Frontal cortex (tissue), 4 donors: ENCODE data around the gene KCNJ4. TPM values are rescaled to one million over a fixed set of nuclear protein-coding genes. Genes with fewer than 3 reads are reported as not detected.
"Not testable (repeated sequence)": the region's sequence is repeated elsewhere in the genome, so short reads cannot be mapped to it uniquely, and the experiment has no call there.

Experiments used
- DNase-seq, 2 donors: peaks; one replicate each; pipeline ENCODE4 v3.0.0; 2012; ENCODE audit warnings: low spot score in 2 of 2
- FAIRE-seq: peaks from 2 replicates; lab custom pipeline; 2012; peaks lifted over from hg19 to GRCh38; lab: Jason Lieb, UNC
- total RNA-seq: library from RNA; depleted of rRNA; stranded (reverse); fragments of >200 nt; gene quantifications from one replicate; pipeline ENCODE4 v1.2.3, GENCODE V29; 2014
- donor health status: control.
- donor health status: control.
- donor health status: control.

The KCNJ4 gene
- total RNA-seq, 1 donor from 2014 or later, result 12.2 TPM

DNA sequence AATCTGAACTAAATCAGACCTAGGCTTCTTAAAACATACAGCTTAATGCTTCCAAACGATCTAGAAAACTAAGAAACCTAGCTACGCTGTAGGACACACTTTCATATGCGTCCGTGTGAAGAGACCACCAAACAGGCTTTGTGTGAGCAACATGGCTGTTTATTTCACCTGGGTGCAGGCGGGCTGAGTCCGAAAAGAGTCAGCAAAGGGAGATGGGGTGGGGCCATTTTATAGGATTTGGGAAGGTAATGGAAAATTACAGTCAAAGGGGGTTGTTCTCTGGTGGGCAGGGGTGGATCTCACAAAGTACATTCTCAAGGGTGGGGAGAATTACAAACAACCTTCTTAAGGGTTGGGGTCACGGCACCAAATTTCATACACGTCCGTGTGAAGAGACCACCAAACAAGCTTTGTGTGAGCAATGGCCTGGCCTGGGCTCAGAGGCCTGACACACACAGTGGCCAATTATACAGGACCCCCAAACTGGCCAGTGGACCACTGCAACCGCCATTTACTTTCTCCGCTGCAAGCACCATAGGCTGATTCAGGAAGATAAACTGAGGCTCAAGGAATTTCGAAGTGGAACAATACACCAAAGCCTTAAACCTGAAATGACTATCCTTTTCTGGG, 58.4 kb downstream of the KCNJ4 start:
- not testable (repeated sequence) for DNase-seq, FAIRE-seq

DNA sequence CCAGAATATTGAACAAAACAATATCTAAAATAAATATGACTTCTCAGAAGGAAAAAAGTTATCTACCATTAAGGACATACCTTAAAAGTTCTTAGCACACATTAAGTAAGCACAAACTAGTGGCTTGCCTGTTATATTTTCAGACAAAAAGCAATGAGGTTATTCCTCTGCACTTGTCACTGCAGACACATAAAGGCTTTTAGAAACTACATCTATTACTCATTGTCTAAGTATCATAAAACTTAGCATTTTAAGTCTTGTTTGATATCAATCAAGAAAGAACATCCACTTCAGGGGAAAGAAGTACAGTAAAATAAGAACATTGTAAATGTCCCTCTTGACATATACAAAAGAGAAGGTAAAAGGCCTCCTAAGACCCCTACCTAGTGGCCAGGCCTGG, 59.1 kb downstream of the KCNJ4 start:
- DNase-seq, FAIRE-seq: not testable (repeated sequence)

DNA sequence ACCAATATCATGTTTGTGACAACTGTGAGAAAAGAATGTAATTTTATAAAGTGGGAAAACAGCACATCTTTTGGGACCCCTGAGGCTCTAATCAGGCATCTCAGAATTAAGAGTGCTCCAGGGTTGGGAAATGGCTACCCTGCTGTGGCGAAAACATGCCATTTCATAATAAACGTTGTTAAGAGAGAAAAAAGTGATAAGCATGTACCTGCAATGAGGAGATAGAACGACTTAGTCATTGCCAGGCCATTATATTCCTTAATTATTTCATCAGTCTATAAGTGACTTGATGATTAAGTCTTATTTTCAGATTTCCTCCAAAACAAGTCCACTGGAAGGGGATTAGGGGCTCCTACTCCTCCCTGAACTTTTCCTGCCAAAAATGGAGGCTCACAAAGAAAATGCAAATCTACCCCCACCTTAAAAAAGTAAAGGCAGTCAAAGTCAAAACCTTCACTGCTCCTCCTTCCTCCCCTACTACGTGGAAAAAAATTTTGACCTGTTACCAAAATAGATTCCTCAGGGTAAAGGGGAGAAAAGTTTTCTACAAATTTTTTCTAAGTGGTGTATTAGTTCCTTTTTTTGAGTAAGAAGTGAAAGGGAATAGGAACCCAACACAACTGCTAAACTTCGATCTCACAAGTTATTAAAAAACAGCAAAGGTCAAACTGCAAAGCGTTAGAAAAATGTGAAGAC, 59.9 kb downstream of the KCNJ4 start:
- FAIRE-seq, DNase-seq: not testable (repeated sequence)

DNA sequence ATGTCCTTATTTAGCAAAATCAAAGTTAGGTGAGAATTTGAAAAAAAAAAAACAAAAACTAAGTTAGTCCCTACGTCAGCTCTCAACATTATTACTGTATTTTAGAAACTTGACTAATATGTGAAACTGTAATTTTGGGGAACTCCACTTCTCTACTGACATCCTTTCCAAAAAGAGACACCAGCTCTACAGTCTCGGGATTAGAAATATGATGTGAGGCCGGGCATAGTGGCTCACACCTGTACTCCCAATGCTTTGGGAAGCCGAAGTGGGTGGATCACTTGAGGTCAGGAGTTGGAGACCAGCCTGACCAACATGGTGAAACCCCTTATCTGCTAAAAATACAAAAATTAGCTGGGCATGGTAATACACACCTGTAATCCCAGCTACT, 65.6 kb downstream of the KCNJ4 start:
- FAIRE-seq, DNase-seq: not testable (repeated sequence)

DNA sequence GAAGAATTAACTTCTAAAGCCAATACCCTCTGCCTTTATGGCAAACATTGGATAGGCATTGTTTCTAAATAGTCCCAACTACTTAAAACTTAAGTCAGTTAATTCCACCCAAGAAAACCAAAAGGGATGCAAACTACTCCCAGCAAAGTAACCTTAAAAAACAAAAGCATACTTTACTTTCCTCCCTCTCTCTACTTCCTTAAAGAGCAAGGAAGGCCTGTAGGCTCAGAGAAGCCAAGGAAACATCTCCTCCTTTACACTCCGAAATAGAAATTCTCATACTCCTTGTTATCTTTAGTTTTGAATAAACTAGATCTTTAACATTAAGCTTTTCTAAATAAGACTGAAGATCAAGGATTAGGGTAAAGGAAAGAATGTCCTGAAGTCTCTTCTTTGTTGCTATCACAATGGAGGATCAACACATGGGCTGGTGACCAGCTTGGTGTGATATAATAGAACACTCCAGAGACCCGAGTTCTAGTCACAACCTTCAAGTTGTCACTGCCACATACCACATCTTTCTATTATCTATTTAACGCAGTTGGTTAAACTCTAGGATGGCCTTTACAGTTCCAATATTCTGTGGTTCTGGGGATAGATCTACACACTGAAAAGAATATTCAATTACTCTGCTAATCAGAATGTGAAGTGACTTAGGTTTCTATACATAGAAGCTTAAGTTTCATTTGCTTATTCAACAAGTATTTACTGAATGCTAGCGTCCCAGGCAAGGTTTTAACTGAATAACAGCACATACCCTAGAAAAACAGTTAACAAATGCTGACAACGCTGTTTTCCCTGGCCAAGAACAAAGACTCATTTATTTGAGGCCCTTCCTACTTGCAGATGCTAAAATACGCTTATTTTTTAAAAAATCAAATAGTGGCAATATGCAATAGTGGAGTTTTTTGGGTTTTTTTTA, 66.2 kb downstream of the KCNJ4 start:
- not testable (repeated sequence) for FAIRE-seq

DNA sequence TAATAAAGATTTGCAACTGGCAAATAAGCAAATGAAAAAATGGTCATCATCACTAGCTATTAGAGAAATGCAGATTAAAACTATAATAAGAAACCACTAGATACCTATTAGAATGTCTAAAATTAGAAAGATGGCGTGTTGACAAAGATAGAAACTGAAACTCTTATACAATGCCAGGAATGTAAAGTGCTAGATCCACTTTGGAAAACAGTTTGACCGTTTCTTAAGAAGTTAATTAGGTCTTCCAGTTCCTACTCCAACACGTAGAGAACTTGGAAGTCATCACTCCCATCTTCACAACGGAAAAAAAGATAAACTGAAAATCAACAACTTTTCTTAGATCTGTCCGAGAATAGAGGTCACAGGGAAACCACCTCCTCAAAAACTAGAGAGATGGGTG, 68.1 kb downstream of the KCNJ4 start:
- not testable (repeated sequence) for DNase-seq, FAIRE-seq

More for the DNA sequence above, 66.2 kb downstream of the KCNJ4 start:
- not testable (repeated sequence) for DNase-seq

DNA sequence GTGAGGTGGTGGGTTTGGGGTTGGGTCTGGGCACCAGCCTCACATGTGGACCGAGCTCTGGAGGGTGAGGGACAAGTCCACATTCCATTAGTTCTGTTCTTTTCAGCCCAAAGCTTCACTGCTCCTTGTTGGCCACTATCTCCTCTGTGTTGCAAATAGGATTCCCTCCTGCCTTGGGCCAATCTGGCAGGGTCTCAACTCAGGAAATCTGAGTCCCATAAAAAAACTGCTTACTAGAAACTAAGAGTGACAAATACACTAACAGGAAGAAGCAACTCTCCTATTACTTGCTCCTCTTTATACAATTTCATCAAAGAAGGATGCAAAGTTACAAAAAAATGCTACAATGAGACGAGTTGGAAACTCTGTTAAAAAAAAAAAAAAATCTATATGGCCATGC, 71.6 kb downstream of the KCNJ4 start:
- FAIRE-seq, result no peak

DNA sequence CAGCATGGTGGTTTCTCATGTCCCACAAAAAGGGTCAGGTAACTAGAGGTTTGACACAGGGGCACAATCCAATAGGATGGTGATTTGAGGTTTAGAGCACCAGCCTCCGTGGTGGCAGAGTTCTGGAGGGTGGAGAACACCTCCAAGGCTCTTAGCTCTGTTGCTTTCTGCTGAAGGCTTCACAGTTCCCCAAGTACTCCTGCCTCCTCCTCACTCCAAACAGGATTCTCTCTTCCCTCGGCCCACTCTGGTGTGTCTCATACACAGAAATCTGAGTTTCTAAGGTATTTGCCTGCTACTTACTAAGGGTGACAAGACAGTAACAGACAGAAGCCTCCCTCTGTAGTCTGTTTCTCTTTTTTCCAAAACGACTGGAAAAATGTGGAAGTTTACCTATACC, 73.6 kb downstream of the KCNJ4 start:
- DNase-seq, FAIRE-seq: not testable (repeated sequence)

More for the DNA sequence above, 71.6 kb downstream of the KCNJ4 start:
- DNase-seq, result no peak

Other genes with a start within 250 kb of the KCNJ4 start
- gene TMEM184B, start 182.2 kb downstream of the KCNJ4 start, total RNA-seq, result 6.9 TPM
- gene CSNK1E, start 137.8 kb downstream of the KCNJ4 start, total RNA-seq, result 197 TPM
- 1.2 TPM for gene KDELR3, start 12.9 kb upstream of the KCNJ4 start, total RNA-seq
- 662 TPM for gene DDX17, start 51.1 kb upstream of the KCNJ4 start, total RNA-seq
- 4.5 TPM for gene DMC1, start 115.0 kb upstream of the KCNJ4 start, total RNA-seq
- gene FAM227A, start 201.2 kb upstream of the KCNJ4 start, total RNA-seq, result 4.9 TPM
- gene CBY1, start 201.4 kb upstream of the KCNJ4 start, total RNA-seq, result 18.3 TPM
- 66.4 TPM for gene TOMM22, start 226.8 kb upstream of the KCNJ4 start, total RNA-seq
- 54.6 TPM for gene JOSD1, start 245.7 kb upstream of the KCNJ4 start, total RNA-seq